IMR-90 (cell line): ENCODE data around the gene ROMO1.

Experiments used
- CHD1 ChIP-seq: IDR thresholded peaks from 2 replicates; pipeline ENCODE4 v1.6.1; 2012; ENCODE audit warnings: low read depth, low read length, improper control_type of control experiment
- CTCF ChIP-seq: conservative IDR thresholded peaks from 2 replicates; pipeline ENCODE4 v1.5.1; 2012; ENCODE audit warnings: mild to moderate bottlenecking, low read depth, low read length, improper control_type of control experiment
- SMC3 ChIP-seq: fragments of 150-350 bp; IDR thresholded peaks from 2 replicates; pipeline ENCODE4 v1.6.1; 2016; ENCODE audit warnings: low read depth, mild to moderate bottlenecking, antibody characterized with exemption, low read length, moderate library complexity

GRCh38 chr20:35731862-35732643, 32.8 kb downstream of the ROMO1 start:
- TF ChIP-seq CTCF: no peak
- no peak for TF ChIP-seq CHD1
- TF ChIP-seq SMC3: no peak
